Measurements from ENCODE around the gene STOML2.

STOML2 gene

GRCh38 chr9:35072461-35073278 is 30.3 kb downstream of the STOML2 start, which contains the start of gene VCP:
TSS of gene VCP (minus strand) at chr9:35072625. CDS start at chr9:35072353, 272 bp downstream.
- peak; percentile 85 to 98 for DNase-seq (ENCODE audit: low read depth in 1 of 2, low spot score in 1 of 2)

GRCh38 chr9:35071814-35072460 is 31.0 kb downstream of the STOML2 start:
- peak; percentile 60 to 61 for DNase-seq (ENCODE audit: low read depth in 1 of 2, low spot score in 1 of 2)

- no peak for DNase-seq (ENCODE audit: low read depth in 1 of 2, low spot score in 1 of 2)
Observed at GRCh38 chr9:35070823-35071813, 31.8 kb downstream of the STOML2 start.

- no peak for DNase-seq (ENCODE audit: low read depth in 1 of 2, low spot score in 1 of 2)
Observed at GRCh38 chr9:35069020-35069419, 33.9 kb downstream of the STOML2 start.

- DNase-seq (ENCODE audit: low read depth in 1 of 2, low spot score in 1 of 2), result no peak
Observed at GRCh38 chr9:35067056-35067455, 35.9 kb downstream of the STOML2 start.

- no peak for DNase-seq (ENCODE audit: low read depth in 1 of 2, low spot score in 1 of 2)
Observed at GRCh38 chr9:35060548-35061207, 42.3 kb downstream of the STOML2 start.

GRCh38 chr9:35059438-35059837 is 43.5 kb downstream of the STOML2 start:
- no peak for DNase-seq (ENCODE audit: low read depth in 1 of 2, low spot score in 1 of 2)

GRCh38 chr9:35057271-35057620 is 45.7 kb downstream of the STOML2 start:
- no peak for DNase-seq (ENCODE audit: low read depth in 1 of 2, low spot score in 1 of 2)

- no peak for DNase-seq (ENCODE audit: low read depth in 1 of 2, low spot score in 1 of 2)
Observed at GRCh38 chr9:35056571-35057270, 46.2 kb downstream of the STOML2 start.

GRCh38 chr9:35054871-35055644 is 47.9 kb downstream of the STOML2 start:
- no peak for DNase-seq (ENCODE audit: low read depth in 1 of 2, low spot score in 1 of 2)

GRCh38 chr9:35054185-35054835 is 48.6 kb downstream of the STOML2 start:
- DNase-seq (ENCODE audit: low read depth in 1 of 2, low spot score in 1 of 2), result no peak

GRCh38 chr9:35051069-35051967 is 51.6 kb downstream of the STOML2 start:
- DNase-seq (ENCODE audit: low read depth in 1 of 2, low spot score in 1 of 2), result peak in 1 of 2 donors; percentile 32

Data from activated CD4-positive, alpha-beta T cell treated with anti-CD3 and anti-CD28 coated beads, Interleukin-2, amount 50 U/mL, for 24 hours (primary cell).